Stimulated activated CD4-positive, alpha-beta T cell treated with anti-CD3 and anti-CD28 coated beads, Interleukin-12 subunit alpha, Interleukin-12 subunit beta, amount 100 ng/mL, for 48 hours (primary cell): ENCODE results near the gene TUBGCP3.
"Not testable (repeated sequence)": the region's sequence is repeated elsewhere in the genome, so short reads cannot be mapped to it uniquely, and the experiment has no call there.

Experiments used
- DNase-seq, 3 donors: peaks; one replicate each; pipeline ENCODE4 v3.0.0-alpha.2; 2020; ENCODE audit warnings: low read depth in 2 of 3, low spot score in 1 of 3

The TUBGCP3 gene, protein sequence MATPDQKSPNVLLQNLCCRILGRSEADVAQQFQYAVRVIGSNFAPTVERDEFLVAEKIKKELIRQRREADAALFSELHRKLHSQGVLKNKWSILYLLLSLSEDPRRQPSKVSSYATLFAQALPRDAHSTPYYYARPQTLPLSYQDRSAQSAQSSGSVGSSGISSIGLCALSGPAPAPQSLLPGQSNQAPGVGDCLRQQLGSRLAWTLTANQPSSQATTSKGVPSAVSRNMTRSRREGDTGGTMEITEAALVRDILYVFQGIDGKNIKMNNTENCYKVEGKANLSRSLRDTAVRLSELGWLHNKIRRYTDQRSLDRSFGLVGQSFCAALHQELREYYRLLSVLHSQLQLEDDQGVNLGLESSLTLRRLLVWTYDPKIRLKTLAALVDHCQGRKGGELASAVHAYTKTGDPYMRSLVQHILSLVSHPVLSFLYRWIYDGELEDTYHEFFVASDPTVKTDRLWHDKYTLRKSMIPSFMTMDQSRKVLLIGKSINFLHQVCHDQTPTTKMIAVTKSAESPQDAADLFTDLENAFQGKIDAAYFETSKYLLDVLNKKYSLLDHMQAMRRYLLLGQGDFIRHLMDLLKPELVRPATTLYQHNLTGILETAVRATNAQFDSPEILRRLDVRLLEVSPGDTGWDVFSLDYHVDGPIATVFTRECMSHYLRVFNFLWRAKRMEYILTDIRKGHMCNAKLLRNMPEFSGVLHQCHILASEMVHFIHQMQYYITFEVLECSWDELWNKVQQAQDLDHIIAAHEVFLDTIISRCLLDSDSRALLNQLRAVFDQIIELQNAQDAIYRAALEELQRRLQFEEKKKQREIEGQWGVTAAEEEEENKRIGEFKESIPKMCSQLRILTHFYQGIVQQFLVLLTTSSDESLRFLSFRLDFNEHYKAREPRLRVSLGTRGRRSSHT

DNA sequence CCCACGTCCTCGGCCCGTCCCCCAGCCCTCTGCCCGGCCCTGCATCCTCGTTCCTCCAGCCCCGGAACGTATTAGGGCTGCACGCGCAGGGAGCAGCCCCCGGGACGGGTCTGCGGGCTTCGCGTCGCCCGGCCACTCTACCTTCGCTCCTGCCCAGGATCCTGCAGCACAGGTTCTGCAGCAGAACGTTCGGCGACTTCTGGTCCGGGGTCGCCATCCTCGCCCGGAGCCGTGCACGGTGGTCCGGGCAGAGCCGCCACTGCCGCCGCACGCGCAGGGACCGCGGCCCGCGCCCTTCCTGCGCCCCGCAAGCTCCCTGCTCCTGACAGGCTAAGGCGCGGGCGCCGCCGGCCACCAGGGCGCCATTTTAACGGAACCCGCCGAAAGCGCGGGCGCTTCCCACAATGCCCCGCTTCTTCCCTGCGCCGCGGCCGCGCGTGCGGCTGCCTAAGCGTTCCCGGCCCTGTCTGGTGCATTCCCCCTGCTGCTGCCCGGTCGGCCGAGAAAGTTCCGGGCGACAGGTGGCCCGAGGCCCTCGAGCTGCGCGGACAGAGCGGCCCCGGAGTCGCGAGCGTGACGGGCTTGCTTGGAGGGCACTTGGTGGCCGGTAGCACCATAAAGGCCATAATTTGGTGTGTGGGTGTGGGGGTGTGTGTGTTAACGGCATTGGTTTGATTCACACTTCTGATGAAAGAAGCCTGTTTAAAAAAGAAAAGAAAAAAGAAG lies at the start of gene TUBGCP3:
TSS of gene TUBGCP3 (minus strand) at position 390 of the 726 bp plus-strand sequence. CDS start at position 217, 173 bp downstream.
- DNase-seq, result peak; percentile 55 to 75 (median 65)

DNA sequence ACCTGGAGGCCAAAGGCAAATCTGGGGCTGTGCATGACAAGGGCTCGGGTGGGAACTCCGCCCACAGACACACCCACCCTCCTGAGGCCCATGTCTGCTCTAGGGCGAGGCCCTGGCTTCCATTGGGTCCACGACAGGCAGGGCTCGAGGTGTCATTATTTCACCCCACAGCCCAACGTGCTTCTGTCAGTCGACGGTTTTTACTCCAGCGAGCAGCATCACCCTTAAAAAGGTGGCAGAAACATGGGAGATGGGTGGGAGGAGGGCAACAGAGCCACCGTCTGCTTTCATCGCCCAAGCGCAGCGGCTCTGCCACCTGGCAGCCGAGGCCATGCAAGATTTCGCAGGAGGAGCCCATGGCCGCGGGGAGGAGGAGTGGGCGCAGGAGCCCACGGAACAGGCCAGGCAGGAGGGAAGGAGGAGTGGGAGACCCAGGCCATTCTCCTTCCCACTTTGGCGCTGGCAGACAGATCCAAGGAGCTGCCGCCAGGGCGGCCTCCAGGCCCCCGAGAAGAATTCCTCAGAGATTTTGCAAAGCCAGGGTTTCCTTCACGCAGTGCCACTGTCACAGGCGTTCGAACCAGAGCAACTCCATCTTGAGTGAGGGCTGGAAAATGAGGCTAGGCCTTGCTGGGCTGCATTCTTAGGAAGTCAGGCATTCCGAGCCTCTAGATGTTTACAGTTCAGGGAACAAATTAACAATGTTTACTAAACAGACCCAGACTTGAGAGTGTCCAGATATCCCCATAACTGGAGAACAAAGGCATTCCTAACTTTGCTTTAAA lies 49.3 kb upstream of the TUBGCP3 start:
- no peak for DNase-seq

DNA sequence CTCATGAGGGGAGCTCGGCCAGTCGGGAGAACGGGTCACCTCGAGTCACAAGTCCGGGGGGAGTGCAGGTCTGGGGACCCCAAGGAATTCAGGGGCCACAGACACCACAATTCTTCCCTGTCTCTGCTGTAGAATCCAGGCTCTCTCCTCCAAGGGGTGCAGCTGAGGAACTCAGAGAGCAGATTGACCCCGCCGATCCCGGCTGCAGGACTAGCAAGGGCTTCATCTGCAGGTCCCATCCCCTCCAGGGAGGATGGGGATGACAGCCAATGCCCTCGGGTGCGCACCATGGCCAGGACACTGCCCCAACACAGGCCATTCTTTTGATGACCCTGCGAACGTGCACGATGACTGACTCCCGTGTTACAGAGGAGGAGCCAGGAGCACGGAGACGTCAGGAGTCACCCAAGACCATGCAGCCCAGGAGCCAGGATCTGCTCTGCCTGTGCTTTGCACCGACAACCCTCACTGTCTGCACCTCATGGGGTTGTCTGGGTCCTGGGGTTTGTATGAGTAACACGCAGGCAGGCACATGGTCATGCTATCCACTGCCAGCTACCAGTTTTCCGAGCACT lies 48.5 kb upstream of the TUBGCP3 start:
- DNase-seq, result no peak

DNA sequence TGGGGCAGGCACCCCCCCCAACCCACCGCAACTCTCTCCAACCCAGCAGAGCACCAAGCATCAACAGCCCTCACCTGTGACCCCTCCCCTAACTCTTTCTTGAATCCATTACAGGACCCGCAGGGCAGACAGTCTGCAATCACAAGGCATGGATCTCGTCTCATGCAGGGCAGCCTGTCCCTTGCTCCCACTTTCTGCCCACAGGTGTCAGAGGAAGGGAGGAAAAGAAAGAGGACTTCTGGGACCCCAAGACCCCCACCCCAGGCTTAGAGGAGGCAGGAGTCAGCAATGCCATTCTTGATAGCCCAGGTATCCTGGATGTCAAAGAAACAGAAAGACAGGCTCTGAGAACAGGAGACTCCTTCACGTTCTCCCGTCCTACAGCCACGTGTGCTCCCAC lies 47.4 kb upstream of the TUBGCP3 start:
- DNase-seq, result no peak

DNA sequence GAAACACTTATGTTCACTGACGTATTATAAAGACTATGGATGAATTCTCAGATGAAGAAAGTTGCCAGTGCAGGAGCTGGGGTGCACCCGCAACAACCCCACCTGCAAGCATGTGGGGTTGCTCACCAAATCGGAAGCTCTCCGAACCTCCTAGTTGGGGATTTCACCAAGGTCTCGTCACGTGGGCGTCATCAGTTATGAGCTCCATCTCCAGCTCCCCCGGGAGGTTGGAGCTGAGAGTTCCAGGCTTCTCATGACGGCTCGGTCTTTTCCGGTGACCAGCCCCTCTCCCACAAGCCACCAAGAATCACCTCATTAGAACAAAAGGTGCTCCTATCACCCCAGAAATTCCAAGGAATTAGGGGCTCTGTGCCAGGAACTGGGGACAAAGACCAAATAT lies 46.1 kb upstream of the TUBGCP3 start:
- no peak for DNase-seq

DNA sequence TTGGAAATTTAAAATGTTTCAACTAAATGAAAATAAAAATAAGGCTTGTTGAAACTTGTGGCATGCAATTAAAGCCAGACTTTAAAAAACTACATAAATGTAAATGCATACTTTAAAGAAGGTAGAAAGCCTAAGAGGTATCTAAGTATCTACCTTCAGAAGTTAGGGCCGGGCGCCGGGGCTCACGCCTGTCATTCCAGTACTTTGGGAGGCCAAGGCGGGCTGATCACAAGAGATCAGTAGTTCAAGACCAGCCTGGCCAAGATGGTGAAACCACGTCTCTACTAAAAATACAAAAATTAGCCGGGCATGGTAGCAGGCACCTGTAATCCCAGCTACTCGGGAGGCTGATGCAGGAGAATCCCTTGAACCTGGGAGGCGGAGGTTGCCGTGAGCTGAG lies 42.3 kb upstream of the TUBGCP3 start:
- not testable (repeated sequence) for DNase-seq

DNA sequence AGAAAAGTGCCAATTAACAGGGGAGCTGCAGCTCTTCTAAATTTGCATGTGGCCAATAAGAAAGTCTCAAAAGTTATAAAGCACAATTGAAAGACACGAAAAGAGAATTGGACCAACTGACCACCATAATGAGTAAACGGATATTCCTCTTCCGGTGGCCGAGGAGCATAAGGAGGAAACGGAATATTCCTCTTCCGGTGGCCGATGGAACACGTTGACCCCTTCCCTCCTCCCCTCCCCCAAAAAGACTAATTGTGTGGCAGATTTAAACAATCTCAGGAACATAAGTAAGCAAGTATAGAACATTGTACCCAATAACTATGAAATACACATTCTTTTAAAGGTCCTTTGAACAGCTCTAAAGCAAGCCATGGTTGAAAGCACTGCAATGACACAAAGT lies 41.2 kb upstream of the TUBGCP3 start:
- no peak for DNase-seq

DNA sequence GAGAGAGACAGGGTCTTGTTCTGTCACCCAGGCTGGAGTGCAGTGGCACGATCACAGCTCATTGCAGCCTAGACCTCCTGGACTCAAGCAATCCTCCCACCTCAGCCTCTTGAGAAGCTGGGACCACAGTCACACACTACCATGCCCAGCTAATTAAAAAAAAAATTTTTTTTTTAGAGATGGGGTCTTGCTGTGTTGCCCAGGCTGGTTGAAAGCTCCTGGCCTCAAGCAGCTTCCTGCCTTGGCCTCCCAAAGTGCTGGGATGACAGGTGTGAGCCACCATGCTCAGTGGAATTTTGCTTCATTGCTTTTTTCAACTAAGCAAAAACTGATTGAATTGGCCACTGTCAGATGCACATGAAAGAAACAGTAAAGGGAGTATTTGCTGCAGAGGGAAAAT lies 39.7 kb upstream of the TUBGCP3 start:
- DNase-seq, result not testable (repeated sequence)

DNA sequence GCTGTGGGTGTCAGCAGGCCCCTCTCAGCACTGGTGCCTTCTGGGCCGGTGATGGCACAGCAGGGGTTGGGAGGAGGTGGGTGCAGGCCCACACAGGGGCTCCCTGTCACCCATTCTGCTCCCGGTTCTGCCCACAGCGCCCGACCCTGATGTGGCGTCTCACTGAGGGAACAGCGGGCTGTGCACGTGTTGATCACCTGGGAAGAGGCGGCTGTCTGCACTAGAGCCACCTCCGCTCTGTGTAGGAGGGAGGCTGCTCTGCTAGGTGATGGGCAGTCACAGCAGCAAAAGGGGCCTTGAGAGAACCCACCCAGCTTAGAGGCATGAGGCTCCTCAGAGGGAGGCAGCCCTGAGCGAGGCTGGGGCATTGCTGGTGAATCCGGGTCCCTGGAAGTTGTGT lies 39.2 kb upstream of the TUBGCP3 start:
- DNase-seq, result no peak

DNA sequence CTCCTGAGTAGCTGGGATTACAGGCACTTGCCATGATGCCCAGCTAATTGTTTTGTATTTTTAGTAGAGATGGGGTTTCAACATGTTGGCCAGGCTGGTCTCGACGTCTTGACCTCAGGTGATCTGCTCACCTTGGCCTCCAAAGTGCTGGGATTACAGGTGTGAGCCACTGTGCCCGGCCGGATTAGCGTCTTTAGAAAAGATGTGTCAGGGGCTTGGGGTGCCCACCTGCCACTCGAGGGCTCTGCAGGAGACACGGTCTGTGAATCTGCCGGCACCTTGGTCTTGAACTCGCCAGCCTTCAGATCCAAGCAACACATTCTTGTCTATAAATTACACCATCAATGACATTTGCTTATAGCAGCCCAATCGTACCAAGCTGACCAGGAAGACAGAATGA lies 38.8 kb upstream of the TUBGCP3 start:
- no peak for DNase-seq

DNA sequence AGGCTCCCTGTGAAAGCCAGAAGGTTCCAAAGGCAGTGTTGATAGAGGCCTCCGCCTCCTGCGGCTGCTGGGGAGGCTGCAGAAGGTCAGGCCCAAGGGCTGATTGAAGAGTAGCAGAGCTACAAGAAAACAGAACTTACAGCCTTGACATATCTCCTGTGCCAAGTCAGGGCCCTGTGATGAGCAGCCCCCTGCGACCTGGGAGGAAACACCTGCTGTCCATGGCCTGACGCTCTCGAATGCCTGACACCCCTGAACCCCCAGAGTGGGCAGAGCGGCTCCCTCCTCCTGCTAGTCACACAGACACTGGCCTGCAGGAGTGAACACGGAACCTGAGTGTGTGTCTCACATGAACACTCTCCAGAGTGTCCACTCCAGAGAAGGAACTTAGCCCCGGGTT lies 38.2 kb upstream of the TUBGCP3 start:
- DNase-seq, result no peak

DNA sequence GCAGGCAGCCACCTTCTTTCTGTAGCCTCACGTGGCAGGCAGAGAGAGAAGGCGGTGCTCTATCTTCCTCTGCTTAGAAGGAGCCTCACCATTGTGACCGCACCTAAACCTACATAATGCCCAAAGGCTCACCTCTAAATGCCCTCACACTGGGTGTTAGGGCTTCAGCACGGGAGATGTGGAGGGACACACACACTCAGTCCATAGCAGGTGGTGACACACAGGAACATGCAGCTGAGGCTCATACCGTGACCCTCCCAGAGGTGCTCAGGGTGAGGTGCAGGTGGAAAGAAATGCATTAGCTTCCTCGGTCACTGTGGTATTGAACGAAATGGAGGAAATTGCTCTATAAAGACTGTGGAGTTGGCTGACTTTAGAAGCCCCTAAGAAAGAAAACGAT lies 37.7 kb upstream of the TUBGCP3 start:
- no peak for DNase-seq

DNA sequence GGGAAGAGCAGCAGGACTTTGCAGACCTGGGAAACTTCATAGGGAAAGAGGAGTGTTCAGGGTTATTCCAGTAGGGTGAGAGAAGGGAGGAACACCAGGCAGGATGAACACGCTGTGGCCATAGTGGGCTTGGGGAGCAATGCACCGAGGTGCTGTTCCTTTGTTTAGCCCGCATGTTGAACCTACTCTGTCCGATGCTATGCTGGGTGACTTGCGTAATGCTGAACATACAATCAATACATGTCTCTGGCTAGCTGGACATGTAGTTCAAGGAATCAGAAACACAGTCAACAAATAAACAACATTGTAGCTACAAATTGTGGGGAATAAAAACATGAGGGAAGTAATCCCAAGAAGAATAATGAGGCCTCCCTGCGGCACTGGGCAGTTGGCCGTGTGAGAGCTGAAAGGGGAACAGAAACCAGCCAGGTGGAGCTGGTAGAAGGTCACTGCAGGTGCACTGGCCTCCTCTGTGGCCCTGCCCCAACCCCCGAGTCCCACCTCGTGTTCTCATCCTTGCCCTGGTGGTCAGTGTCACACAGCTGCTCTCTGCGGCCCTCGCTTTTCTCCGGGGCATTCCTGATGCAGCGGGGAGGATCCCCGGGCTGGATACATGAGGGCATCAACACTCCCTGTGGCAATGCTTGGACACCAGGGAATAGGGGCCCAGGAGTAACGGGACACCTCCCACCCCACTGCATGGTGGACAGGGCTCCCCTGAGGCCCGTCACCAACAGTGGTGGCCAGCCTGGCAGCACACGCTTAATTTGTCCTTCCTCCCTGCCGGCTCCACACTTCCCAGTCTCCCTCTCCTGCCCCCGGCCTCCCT lies 36.9 kb upstream of the TUBGCP3 start:
- no peak for DNase-seq

DNA sequence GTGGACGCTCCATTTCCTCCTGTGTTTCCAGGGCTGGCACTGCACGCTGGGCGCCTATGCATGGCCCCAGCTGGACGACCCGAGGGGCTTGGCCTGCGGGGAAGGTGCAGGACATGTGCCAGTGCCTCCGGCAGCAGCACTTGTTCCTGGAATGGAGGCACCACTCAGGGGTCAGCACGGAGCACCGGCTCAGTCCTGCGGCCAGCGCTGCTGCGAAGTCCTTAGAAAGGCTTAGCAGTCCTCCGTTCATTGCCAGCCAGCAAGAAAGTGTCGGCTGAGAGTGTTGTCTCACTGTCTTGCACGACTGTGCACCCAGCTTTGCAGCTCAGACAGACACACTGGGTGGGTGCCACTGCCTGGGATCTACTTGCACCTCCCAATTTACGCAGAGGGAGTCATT lies 36.1 kb upstream of the TUBGCP3 start:
- no peak for DNase-seq

DNA sequence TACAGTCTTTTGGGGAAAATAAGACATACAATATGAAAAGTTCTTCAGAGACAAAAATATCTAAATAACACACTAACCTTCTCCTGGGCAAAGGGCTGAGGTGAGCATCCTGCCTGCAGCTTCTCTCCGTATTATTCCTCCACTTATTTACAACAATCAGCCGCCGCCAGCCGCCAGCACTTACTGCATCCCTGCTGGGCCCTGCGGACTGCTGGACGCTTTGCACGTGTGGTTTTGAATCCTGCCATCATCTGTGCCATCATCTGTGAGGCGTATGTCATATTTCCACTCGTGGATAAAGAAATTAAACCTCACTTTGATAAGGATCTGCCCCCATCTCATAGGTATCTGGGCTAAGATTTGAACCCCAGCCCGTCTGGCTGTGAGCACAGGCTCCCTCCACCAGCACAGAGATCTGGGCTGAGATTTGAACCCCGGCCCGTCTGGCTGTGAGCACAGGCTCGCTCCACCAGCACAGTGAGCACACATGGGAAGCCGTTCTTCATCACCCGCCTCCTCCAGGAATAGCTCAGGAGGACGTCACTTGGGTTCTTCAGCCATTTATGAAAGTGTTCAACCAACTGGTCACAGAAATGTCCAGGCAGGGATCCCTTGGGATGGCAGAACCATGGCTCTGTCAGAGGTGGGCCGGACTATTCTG lies 35.2 kb upstream of the TUBGCP3 start:
- no peak for DNase-seq

DNA sequence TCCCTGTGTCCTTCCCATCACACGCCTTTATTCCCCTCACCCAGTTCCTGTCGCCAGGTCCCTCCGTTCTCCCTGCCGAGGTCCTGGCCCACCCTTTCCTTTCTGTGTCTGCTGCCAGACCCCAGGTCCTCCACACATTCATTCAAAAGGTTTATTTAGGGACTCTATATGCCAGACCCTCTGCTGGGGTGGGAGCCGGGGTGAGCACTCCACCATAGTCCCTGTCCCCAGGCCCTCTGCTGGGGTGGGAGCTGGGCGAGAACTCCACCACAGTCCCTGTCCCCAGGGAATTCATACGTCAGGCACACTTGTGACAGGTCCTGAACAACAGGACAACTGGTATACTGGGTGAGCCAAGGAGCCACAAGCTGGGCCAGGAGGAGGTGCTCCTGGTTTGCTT lies 34.4 kb upstream of the TUBGCP3 start:
- no peak for DNase-seq

DNA sequence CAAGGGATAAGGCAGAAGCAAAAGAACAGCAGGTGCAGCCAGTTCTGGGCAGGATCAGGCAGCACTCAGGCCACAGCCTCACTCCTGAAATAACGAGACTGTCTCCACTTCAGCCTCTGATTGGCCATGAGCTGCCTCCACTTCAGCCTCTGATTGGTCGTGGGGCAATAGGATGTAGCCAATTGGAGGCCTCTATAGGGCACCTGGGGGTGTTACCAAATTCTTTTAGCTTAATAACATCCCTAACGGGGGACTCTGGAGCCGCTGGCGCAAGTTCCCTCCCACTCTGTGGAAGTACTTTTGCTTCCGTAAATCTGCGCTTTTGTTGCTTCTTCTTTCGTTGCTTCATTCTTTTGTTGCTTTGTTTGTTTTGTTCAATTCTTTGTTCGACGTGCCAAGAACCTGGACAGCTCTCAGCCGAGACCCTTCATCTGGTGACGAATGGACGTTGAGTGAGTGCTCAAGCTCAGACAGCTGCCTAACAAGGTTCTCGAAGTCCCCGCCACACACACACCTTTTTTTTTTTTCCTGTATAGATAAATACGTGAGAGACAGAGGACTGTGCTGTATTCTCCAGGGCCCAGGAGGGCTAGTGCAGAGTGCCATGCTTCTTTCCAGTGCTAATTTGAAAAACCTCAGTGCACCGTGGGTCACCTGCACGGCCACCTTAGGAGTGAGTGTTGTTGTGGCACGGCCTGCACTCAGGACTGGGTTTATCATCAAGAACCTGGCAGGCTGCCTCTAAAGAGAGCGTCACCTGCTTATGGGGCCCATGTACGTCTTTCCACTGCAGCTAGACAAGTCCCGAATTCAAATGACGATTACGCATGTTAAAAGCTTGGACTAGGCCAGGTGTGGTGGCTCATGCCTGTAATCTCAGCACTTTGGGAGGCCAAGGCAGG lies 32.0 kb upstream of the TUBGCP3 start:
- no peak for DNase-seq

DNA sequence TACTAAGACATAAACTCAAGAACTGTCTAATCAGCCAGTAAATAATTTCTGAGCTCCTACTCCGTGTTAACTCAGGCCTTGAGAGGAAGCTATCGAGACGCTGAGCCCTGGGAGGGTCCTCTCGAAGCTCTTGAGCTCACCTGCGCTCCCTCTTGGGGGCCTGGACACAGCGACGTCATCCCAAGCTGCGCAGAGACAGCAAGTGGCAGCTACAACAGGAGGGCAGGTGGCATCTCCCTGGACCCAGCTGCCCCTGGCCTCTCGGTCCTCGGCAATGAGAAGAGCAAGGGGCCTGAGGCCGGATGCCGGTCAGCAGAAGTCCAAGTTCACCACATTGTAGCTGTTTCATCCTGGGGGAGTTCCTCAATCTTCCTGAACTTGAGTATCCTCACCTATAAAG lies 30.5 kb upstream of the TUBGCP3 start:
- DNase-seq, result no peak
